ENCODE results near the gene OTULINL. TPM values are rescaled to one million over a fixed set of nuclear protein-coding genes. Genes with fewer than 3 reads are reported as not detected.

OTULINL gene
- total RNA-seq, 1 experiment from 2014 or later: 21.5 TPM

GRCh38 chr5:14582797-14583137 is 1.2 kb downstream of the OTULINL start:
- H3K27ac ChIP-seq: no peak overlapping the region
- H3K36me3 ChIP-seq: no peaks in the 10 kb centered on the region
- peak overlapping the region; percentile 73 for H3K4me3 ChIP-seq
- peaks cover 8% of the 10 kb centered on the region; the same call in 1 of the 2 replicates for H3K4me1 ChIP-seq
- H3K9me3 ChIP-seq (replicated peaks): 0 out of 2 replicates have a peak, but pooled peaks cover 4% of the 10 kb centered on the region
- DNase-seq: peak in 1 of 2 experiments; percentile 40
- H3K27me3 ChIP-seq: no peaks in the 10 kb centered on the region

- 0 out of 2 replicates have a peak, but pooled peaks cover 4% of the 10 kb centered on the region for H3K9me3 ChIP-seq (replicated peaks)
- no peaks in the 10 kb centered on the region for H3K36me3 ChIP-seq
- H3K27me3 ChIP-seq: no peaks in the 10 kb centered on the region
- H3K4me3 ChIP-seq: no peak overlapping the region
- DNase-seq: no peak
- H3K27ac ChIP-seq: no peak overlapping the region
- H3K4me1 ChIP-seq: peaks cover 6% of the 10 kb centered on the region; the same call in 1 of the 2 replicates
Measured at GRCh38 chr5:14584848-14585247, 3.3 kb downstream of the OTULINL start.

- DNase-seq: no peak
- no peak overlapping the region for H3K27ac ChIP-seq
- H3K4me3 ChIP-seq: no peak overlapping the region
- H3K4me1 ChIP-seq: no peaks in the 10 kb centered on the region
- 0 out of 2 replicates have a peak, but pooled peaks cover 4% of the 10 kb centered on the region for H3K9me3 ChIP-seq (replicated peaks)
- H3K27me3 ChIP-seq: no peaks in the 10 kb centered on the region
- no peaks in the 10 kb centered on the region for H3K36me3 ChIP-seq
Measured at GRCh38 chr5:14587150-14587549, 5.6 kb downstream of the OTULINL start.

- H3K36me3 ChIP-seq: no peaks in the 10 kb centered on the region
- H3K27ac ChIP-seq: no peak overlapping the region
- no peaks in the 10 kb centered on the region for H3K27me3 ChIP-seq
- no peak overlapping the region for H3K4me3 ChIP-seq
- no peak for DNase-seq
- H3K9me3 ChIP-seq (replicated peaks): 0 out of 2 replicates have a peak, but pooled peaks cover 4% of the 10 kb centered on the region
- no peaks in the 10 kb centered on the region for H3K4me1 ChIP-seq
Measured at GRCh38 chr5:14588145-14588544, 6.6 kb downstream of the OTULINL start.

GRCh38 chr5:14588758-14589543 is 7.4 kb downstream of the OTULINL start:
- no peak overlapping the region for H3K27ac ChIP-seq
- H3K4me1 ChIP-seq: no peaks in the 10 kb centered on the region
- DNase-seq: no peak
- H3K36me3 ChIP-seq: no peaks in the 10 kb centered on the region
- H3K27me3 ChIP-seq: no peaks in the 10 kb centered on the region
- no peak overlapping the region for H3K4me3 ChIP-seq
- H3K9me3 ChIP-seq (replicated peaks): 0 out of 2 replicates have a peak, but pooled peaks cover 4% of the 10 kb centered on the region

- no peak overlapping the region for H3K4me3 ChIP-seq
- DNase-seq: no peak
- H3K27ac ChIP-seq: no peak overlapping the region
- H3K9me3 ChIP-seq (replicated peaks): 0 out of 2 replicates have a peak, but pooled peaks cover 2% of the 10 kb centered on the region
- H3K27me3 ChIP-seq: no peaks in the 10 kb centered on the region
- no peaks in the 10 kb centered on the region for H3K4me1 ChIP-seq
- no peaks in the 10 kb centered on the region for H3K36me3 ChIP-seq
Measured at GRCh38 chr5:14590949-14591348, 9.4 kb downstream of the OTULINL start.

- H3K27me3 ChIP-seq: no peaks in the 10 kb centered on the region
- H3K9me3 ChIP-seq (replicated peaks): no peaks in the 10 kb centered on the region
- H3K27ac ChIP-seq: no peak overlapping the region
- H3K4me3 ChIP-seq: no peak overlapping the region
- no peaks in the 10 kb centered on the region for H3K4me1 ChIP-seq
- H3K36me3 ChIP-seq: no peaks in the 10 kb centered on the region
- no peak for DNase-seq
Measured at GRCh38 chr5:14591548-14591947, 10.0 kb downstream of the OTULINL start.

- no peaks in the 10 kb centered on the region for H3K4me1 ChIP-seq
- H3K36me3 ChIP-seq: no peaks in the 10 kb centered on the region
- no peak for DNase-seq
- H3K27me3 ChIP-seq: no peaks in the 10 kb centered on the region
- H3K27ac ChIP-seq: no peak overlapping the region
- H3K9me3 ChIP-seq (replicated peaks): no peaks in the 10 kb centered on the region
- H3K4me3 ChIP-seq: no peak overlapping the region
Measured at GRCh38 chr5:14593326-14594021, 11.9 kb downstream of the OTULINL start.

- H3K36me3 ChIP-seq: no peaks in the 10 kb centered on the region
- no peaks in the 10 kb centered on the region for H3K27me3 ChIP-seq
- H3K9me3 ChIP-seq (replicated peaks): no peaks in the 10 kb centered on the region
- no peaks in the 10 kb centered on the region for H3K4me1 ChIP-seq
- H3K4me3 ChIP-seq: no peak overlapping the region
- no peak for DNase-seq
- no peak overlapping the region for H3K27ac ChIP-seq
Measured at GRCh38 chr5:14594378-14595074, 12.9 kb downstream of the OTULINL start.

GRCh38 chr5:14595189-14595588 is 13.6 kb downstream of the OTULINL start:
- H3K27ac ChIP-seq: no peak overlapping the region
- no peaks in the 10 kb centered on the region for H3K9me3 ChIP-seq (replicated peaks)
- no peaks in the 10 kb centered on the region for H3K4me1 ChIP-seq
- H3K27me3 ChIP-seq: no peaks in the 10 kb centered on the region
- DNase-seq: no peak
- H3K36me3 ChIP-seq: no peaks in the 10 kb centered on the region
- no peak overlapping the region for H3K4me3 ChIP-seq

- no peak overlapping the region for H3K27ac ChIP-seq
- H3K4me1 ChIP-seq: no peaks in the 10 kb centered on the region
- H3K36me3 ChIP-seq: no peaks in the 10 kb centered on the region
- no peaks in the 10 kb centered on the region for H3K27me3 ChIP-seq
- no peak overlapping the region for H3K4me3 ChIP-seq
- no peaks in the 10 kb centered on the region for H3K9me3 ChIP-seq (replicated peaks)
- no peak for DNase-seq
Measured at GRCh38 chr5:14595891-14596290, 14.3 kb downstream of the OTULINL start.

- no peak for DNase-seq
- H3K4me1 ChIP-seq: no peaks in the 10 kb centered on the region
- no peak overlapping the region for H3K27ac ChIP-seq
- no peaks in the 10 kb centered on the region for H3K9me3 ChIP-seq (replicated peaks)
- no peaks in the 10 kb centered on the region for H3K27me3 ChIP-seq
- no peak overlapping the region for H3K4me3 ChIP-seq
- H3K36me3 ChIP-seq: no peaks in the 10 kb centered on the region
Measured at GRCh38 chr5:14597080-14597479, 15.5 kb downstream of the OTULINL start.

GRCh38 chr5:14598225-14598624 is 16.6 kb downstream of the OTULINL start:
- no peak for DNase-seq
- no peaks in the 10 kb centered on the region for H3K4me1 ChIP-seq
- H3K4me3 ChIP-seq: no peak overlapping the region
- no peaks in the 10 kb centered on the region; the same call in 1 of the 2 replicates for H3K36me3 ChIP-seq
- no peak overlapping the region for H3K27ac ChIP-seq
- no peaks in the 10 kb centered on the region for H3K9me3 ChIP-seq (replicated peaks)
- H3K27me3 ChIP-seq: no peaks in the 10 kb centered on the region

- no peaks in the 10 kb centered on the region for H3K27me3 ChIP-seq
- no peak overlapping the region for H3K27ac ChIP-seq
- no peak overlapping the region for H3K4me3 ChIP-seq
- H3K9me3 ChIP-seq (replicated peaks): no peaks in the 10 kb centered on the region
- DNase-seq: no peak
- H3K4me1 ChIP-seq: no peaks in the 10 kb centered on the region
- H3K36me3 ChIP-seq: no peaks in the 10 kb centered on the region; the same call in 1 of the 2 replicates
Measured at GRCh38 chr5:14599476-14600127, 18.0 kb downstream of the OTULINL start.

Measured in SJCRH30 (cell line).